GM19468 (cell line): Measurements from ENCODE around the gene CNTN4.
A peak's percentile ranks its signal among the peaks of the same experiment; 100 is the strongest.
"Not testable (repeated sequence)": the region's sequence is repeated elsewhere in the genome, so short reads cannot be mapped to it uniquely, and the experiment has no call there.

Experiments used
- ATAC-seq: cut with Tn5 transposase; IDR thresholded peaks from one replicate; pipeline ENCODE4 v1.9.1; 2021; ENCODE audit warnings: mild to moderate bottlenecking, moderate library complexity, moderate number of reproducible peaks; ENCODE audit not compliant: unreplicated experiment; ENCODE audit errors: extremely low read depth

CNTN4 gene

DNA sequence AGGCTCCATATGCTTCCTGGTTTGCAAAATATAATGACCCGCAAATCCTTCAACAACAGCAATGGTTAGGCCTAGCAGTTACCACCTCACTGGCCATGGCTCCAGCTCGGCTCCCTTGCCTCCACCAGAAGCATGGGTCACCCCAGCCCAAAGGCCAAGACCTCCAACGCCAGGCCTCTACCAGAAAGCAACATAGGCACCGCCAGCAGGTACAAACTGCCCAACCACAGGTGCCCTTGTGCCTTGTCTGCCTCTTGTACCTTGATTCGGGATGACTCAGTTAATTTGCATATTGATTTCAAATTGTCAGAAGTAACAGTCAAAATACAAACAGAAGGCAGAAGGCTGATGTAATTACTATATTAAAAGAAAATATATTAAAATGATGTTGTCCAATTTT is 886.8 kb downstream of the CNTN4 start:
- no peak for ATAC-seq

DNA sequence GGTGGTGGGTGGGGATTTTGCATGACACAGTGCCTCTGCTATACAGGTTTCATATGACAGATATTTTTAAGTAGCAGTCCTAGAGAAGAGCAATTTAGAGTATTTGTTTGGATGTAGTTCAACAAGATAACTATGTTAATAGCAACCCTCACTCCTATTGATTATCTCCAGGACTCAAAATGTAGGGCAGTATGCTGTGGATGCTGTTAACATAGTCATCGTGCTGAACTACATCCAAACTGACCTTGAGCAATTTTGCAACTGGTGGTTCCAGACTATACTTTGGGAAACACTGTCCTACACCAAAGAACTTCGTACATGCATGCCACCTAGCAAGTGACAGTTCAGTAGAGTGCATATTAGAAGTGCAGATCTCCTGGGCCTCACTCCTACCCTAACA is 893.9 kb downstream of the CNTN4 start:
- ATAC-seq = no peak

DNA sequence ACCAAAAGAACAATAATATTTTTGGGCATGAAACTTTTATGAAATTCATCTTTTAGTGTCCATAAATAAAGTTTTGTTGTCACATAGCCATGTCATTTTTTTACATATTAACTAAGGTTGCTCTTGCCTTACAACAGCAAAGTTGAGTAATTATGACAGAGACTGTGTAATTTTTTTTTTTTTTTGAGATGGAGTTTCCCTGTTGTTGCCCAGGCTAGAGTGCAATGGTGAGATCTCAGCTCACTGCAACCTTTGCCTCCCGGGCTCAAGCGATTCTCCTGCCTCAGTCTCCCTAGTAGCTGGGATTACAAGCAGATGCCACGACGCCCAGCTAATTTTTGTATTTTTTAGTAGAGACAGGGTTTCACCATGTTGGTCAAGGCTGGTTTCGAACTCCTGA is 894.5 kb downstream of the CNTN4 start:
- ATAC-seq = not testable (repeated sequence)

DNA sequence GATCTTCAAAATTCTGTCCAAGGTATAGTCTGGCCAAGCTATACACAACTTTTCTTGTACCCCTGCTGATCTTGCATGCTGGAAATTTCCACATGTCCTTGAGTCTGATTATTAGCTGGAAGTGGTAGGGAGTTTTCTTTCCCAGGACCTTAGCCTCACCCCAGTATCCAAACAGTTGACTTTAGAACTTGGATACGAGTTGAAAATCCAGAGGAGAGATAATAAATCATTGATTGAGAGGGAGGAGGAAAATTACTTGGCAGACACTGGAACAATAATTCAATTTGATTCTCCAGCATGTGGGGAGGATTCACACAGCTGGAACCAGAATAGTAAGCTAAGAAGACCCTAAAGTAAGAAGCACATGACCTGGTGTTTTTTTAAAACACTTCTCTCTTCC is 895.1 kb downstream of the CNTN4 start:
- ATAC-seq = no peak

- ATAC-seq = no peak
These were observed 896.5 kb downstream of the CNTN4 start for GRCh38 chr3:2995195-2995594.

GRCh38 chr3:3005146-3005744 is 906.6 kb downstream of the CNTN4 start:
- ATAC-seq = no peak

DNA sequence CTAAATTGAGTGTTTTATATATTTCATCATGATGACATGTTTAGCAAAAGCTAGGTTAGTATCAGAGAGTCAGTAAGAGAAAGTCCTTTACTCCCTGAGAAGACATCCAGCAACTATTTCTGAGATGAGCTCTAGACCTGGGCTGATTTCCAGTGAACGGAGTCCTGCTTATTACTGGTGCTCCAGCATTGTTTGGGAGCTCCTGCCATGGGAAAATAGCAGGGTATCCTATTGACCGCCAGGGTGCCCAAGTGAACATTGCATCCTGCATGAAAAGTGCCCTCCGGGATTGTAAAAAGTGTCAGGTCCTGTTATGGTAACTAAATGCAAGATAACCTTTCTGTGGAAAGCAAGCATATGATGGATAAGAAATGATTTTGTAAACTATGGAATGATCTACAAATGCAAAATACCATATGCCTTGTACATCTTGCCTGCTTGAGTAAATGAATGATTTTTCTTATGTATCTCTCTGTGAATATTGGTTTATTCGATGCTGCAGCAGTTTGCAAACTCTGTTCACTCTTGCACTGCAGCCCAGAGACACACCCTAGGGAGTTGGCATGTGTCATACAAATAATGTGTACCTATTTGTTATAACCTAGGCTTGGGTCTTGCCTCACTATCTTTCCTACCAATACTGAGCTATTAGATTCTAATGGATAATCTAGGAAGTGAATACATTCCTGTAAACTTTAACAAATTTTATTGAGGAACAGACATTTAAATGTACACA is 914.8 kb downstream of the CNTN4 start:
- ATAC-seq = no peak

GRCh38 chr3:3015185-3016089 is 916.8 kb downstream of the CNTN4 start:
- peak; percentile 53 for ATAC-seq

GRCh38 chr3:3016226-3016625 is 917.6 kb downstream of the CNTN4 start:
- no peak for ATAC-seq

GRCh38 chr3:3020209-3020608 is 921.5 kb downstream of the CNTN4 start:
- ATAC-seq = no peak

GRCh38 chr3:3023111-3023745 is 924.6 kb downstream of the CNTN4 start:
- no peak for ATAC-seq

- ATAC-seq = peak; percentile 98
These were observed 929.4 kb downstream of the CNTN4 start for GRCh38 chr3:3027976-3028567.

DNA sequence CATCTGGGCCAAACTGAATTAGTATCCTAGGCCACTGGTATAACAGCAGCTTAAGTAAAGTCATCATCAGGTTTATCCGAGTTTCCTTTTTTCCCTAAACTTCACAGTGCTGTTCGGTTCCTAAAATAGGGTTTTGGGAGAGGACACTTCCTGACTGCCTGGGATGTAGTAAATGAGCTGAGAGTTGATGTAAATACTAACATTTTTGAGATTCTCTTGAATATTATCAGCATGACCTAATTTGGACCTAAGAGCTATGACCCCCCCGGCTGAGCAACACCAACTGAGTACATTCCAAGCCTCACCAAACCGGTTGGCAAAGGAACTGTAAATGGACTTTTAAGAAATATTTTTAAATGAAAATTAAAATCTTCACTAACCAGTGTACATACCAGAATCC is 932.7 kb downstream of the CNTN4 start:
- ATAC-seq = no peak

DNA sequence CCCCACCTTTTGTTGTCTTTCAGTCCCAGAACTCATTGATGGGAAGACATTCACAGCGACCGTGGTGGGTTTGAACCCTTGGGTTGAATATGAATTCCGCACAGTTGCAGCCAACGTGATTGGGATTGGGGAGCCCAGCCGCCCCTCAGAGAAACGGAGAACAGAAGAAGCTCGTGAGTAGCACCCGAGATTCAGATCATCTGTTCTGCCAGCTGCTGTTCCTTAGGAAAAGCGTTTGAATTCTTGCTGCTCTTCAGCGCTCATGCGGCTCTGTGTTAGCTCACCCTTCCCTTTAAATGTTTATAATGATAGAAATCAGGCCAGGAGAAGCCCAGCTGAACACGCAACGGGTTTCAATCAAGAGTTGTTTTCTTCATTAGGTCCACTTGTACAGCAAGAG is 938.5 kb downstream of the CNTN4 start:
- ATAC-seq = no peak

DNA sequence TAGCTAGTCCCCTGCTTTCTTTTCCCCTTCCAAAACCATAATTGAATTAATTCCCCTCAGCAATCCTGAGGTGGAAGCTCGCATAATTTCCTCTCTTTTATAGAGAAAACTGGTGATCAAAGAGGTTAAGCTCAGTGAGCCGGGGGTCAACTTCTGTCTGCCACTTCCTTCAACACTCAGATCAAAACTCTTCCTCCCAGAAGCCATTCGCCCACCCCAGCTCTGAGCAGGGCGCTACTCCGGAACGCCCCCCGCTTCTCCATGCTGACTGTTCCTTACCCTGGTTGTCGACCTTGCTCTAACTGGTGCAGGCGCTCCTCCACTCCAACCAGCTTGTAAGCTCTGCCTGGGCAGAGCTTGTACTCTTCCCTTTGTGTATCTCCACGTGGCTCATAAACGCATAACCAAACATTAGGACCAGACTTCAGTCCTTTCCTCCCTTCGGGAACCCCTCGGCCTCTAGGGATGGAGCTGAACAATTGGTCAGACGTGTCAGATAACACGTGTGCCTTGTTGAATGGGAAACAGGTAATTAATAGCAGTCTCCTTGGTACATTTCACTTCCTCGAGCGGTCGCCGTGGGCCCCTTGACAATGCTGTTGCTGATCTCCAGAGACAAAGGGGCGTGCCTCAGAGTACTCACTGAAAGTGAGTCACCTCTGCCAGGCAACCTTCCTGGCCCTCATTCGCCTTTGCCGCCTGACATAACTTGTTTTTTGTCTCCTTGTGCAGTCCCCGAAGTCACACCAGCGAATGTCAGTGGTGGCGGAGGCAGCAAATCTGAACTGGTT is 939.7 kb downstream of the CNTN4 start:
- ATAC-seq = no peak

DNA sequence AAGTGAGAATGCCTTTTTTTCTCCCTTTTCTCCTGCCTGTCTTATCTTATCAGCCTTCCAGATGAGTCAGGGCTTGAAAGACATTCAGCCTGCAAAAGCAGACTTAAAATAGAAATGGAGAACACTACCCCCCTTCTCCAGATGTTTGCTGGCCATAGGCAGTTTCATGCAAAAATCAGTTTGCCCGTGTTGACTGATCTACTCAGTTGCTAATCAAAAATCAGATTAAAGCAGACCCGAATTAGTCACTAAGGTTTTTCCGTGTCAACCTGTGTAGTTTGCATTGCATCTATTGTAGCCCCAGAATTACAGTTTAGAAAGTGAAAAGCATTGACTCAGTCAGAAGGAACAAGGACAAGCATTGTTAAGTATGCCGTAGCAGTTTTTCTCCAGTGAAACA is 955.3 kb downstream of the CNTN4 start:
- no peak for ATAC-seq

GRCh38 chr3:3059645-3060044 is 961.0 kb downstream of the CNTN4 start:
- no peak for ATAC-seq

DNA sequence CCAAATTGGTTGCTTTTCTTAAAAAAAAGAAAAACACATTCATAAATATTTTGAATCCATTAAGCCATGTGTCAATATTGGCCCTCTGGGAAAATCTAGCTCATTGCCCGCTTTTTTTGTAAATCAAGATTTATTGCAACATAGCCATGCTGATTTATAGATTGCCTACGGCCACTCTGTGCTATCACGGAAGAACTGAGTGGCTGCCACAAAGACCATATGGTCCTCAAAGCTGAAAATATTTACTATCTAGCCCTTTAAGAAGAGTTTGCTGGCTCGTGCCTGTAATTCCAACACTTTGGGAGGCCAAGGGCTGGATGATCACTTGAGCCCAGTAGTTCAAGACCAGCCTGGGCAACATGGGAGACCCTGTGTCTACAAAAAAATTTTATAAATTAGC is 965.6 kb downstream of the CNTN4 start:
- ATAC-seq = no peak

DNA sequence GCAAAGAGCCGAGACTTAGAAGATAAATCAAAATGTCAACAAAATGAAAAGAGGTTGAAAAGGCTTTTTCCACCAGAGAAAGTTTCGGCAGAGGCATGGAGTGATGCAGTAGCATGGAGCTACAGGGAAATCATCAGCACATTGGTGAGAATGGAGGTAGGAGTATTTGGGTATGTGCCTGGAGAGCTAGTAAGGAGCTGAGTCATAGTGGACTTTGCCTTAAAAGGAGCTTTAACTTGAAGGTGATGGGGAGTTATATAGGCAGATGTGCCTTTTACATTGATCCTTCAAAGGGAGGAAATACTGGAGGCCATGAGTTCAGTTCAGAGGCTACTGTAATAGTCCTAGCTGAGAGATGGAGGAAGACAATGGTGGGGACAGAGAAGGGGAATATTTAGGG is 967.2 kb downstream of the CNTN4 start:
- no peak for ATAC-seq

GRCh38 chr3:3066378-3066777 is 967.7 kb downstream of the CNTN4 start:
- no peak for ATAC-seq
